Measurements from ENCODE around the gene SLC5A11.

Gene SLC5A11

DNA sequence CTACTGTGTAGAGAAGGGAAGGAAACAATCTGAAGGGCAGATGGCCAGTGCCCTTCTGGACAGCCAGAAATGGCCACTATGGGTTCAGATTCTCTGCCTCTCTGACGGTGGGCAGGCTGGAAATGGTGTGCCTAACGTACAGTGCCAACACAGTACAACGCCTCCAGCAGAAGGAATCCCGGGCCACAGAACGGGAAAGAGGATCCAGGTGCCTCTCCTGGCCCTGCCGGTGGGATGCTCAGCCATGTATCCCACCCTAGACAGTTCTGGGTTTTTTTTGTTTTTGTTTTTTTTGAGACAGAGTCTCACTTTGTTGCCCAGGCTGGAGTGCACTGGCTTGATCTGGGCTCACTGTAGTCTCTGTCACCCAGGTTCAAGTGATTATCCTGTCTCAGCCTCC is 71.5 kb downstream of the SLC5A11 start:
- no peak overlapping the region for H3K4me3 Mint-ChIP-seq
- H3K27ac Mint-ChIP-seq: no peak overlapping the region
- no peaks in the 10 kb centered on the region for H3K9me3 Mint-ChIP-seq
- H3K4me1 Mint-ChIP-seq: peaks cover 6% of the 10 kb centered on the region
- no peaks in the 10 kb centered on the region for H3K27me3 Mint-ChIP-seq
- H3K36me3 Mint-ChIP-seq: peaks cover 8% of the 10 kb centered on the region

DNA sequence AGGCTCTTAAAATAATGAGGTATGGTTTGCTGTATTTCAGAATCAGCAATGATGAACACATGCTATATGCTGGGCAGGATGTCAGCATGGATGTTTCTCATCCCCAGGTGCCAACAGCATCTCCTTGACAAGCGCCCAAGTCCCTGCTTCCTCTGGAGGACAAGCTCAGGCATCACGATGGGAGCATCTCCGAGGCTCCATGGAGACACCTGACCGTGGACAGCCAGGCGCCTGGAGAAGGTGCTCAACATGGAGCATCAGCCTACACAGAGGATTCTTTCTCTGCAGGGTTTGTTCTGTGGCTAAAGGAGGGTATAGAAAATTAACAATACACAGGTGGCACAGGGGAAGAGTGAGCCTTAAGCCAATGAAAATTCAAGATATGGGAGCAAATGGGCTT is 72.1 kb downstream of the SLC5A11 start:
- H3K27me3 Mint-ChIP-seq: no peaks in the 10 kb centered on the region
- no peaks in the 10 kb centered on the region for H3K9me3 Mint-ChIP-seq
- no peak overlapping the region for H3K27ac Mint-ChIP-seq
- peaks cover 8% of the 10 kb centered on the region for H3K36me3 Mint-ChIP-seq
- H3K4me1 Mint-ChIP-seq: peaks cover 6% of the 10 kb centered on the region
- no peak overlapping the region for H3K4me3 Mint-ChIP-seq

GRCh38 chr16:24918641-24919040 is 72.9 kb downstream of the SLC5A11 start:
- H3K36me3 Mint-ChIP-seq: peaks cover 8% of the 10 kb centered on the region
- no peak overlapping the region for H3K27ac Mint-ChIP-seq
- no peaks in the 10 kb centered on the region for H3K9me3 Mint-ChIP-seq
- H3K27me3 Mint-ChIP-seq: no peaks in the 10 kb centered on the region
- H3K4me3 Mint-ChIP-seq: no peak overlapping the region
- H3K4me1 Mint-ChIP-seq: peaks cover 6% of the 10 kb centered on the region

- H3K4me1 Mint-ChIP-seq: peaks cover 6% of the 10 kb centered on the region
- H3K36me3 Mint-ChIP-seq: peaks cover 8% of the 10 kb centered on the region
- no peaks in the 10 kb centered on the region for H3K9me3 Mint-ChIP-seq
- no peak overlapping the region for H3K27ac Mint-ChIP-seq
- no peak overlapping the region for H3K4me3 Mint-ChIP-seq
- H3K27me3 Mint-ChIP-seq: no peaks in the 10 kb centered on the region
Measured at GRCh38 chr16:24919536-24919935, 73.8 kb downstream of the SLC5A11 start.

GRCh38 chr16:24920568-24920967 is 74.8 kb downstream of the SLC5A11 start:
- Mint-ChIP-seq H3K27ac (no peak overlapping the region), H3K4me3 (no peak overlapping the region), H3K4me1 (peaks cover 6% of the 10 kb centered on the region), H3K36me3 (peaks cover 8% of the 10 kb centered on the region), H3K27me3 (no peaks in the 10 kb centered on the region), H3K9me3 (no peaks in the 10 kb centered on the region)

- H3K4me1 Mint-ChIP-seq: peaks cover 6% of the 10 kb centered on the region
- no peak overlapping the region for H3K4me3 Mint-ChIP-seq
- H3K36me3 Mint-ChIP-seq: peaks cover 7% of the 10 kb centered on the region
- no peak overlapping the region for H3K27ac Mint-ChIP-seq
- no peaks in the 10 kb centered on the region for H3K9me3 Mint-ChIP-seq
- H3K27me3 Mint-ChIP-seq: no peaks in the 10 kb centered on the region
Measured at GRCh38 chr16:24921229-24921628, 75.5 kb downstream of the SLC5A11 start.

- H3K4me1 Mint-ChIP-seq: peaks cover 6% of the 10 kb centered on the region
- H3K9me3 Mint-ChIP-seq: no peaks in the 10 kb centered on the region
- no peak overlapping the region for H3K27ac Mint-ChIP-seq
- no peak overlapping the region for H3K4me3 Mint-ChIP-seq
- H3K36me3 Mint-ChIP-seq: peaks cover 7% of the 10 kb centered on the region
- H3K27me3 Mint-ChIP-seq: no peaks in the 10 kb centered on the region
Measured at GRCh38 chr16:24925163-24925562, 79.4 kb downstream of the SLC5A11 start.

DNA sequence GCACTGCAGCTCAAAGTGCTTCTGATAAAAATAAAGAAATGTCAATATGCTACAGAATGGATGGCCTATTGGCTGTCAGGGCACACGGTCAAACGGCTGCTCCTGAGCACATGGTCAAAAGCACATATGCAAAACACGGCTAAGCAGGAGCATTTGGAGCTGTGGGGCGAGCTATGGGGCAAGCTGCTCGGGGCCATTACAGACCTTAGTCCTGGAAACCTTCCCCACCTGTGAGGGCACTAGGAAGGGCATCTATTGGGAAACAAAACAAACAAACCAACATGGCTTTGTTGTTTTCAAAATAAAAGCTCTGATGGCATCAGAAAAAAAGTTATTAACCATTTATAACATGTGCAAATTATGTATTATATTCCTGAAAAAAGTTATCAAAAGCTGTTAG is 83.6 kb downstream of the SLC5A11 start:
- H3K27me3 Mint-ChIP-seq: no peaks in the 10 kb centered on the region
- H3K27ac Mint-ChIP-seq: no peak overlapping the region
- H3K9me3 Mint-ChIP-seq: no peaks in the 10 kb centered on the region
- peaks cover 10% of the 10 kb centered on the region for H3K36me3 Mint-ChIP-seq
- no peak overlapping the region for H3K4me3 Mint-ChIP-seq
- H3K4me1 Mint-ChIP-seq: no peaks in the 10 kb centered on the region

DNA sequence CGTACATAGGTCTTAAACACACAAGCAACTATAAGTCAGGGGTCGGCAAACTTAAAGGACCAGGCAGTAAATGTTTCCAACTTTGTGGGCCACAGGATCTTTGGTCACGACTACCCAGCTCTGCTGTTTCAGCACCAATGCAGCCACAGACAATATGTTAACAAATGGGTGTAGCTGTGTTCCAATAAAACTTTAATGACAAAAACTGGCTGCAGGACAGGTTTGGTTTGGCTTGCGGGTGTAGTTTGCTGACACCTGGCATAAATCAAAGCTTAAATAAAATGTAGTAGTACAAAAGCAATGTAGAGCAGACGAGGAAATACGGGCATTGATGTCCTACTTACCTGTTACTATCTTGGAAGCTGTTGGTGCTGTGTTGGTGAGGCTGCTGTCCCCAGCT is 84.7 kb downstream of the SLC5A11 start:
- Mint-ChIP-seq H3K9me3 (no peaks in the 10 kb centered on the region), H3K27me3 (no peaks in the 10 kb centered on the region), H3K4me3 (no peak overlapping the region), H3K4me1 (no peaks in the 10 kb centered on the region), H3K27ac (no peak overlapping the region), H3K36me3 (peaks cover 10% of the 10 kb centered on the region)

DNA sequence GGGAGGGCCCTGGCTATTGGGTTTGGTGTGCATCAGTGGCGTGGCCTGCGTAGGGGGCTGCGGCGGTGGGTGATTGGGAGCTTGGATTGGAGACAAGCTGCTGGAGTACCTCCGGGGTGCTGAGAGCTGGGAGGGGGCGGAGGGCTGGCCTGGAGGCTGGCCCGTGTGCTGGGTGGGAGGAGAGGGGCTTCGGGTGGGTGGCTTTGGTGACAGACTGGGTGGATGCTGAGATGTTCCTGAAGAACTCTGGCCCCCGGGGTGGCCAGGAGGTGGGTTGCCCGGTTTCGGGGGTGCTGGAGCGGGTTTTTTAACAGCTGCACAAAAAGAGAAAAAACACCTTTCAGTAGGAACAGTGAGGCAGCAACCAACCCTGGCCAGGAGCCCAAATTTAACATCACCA is 85.3 kb downstream of the SLC5A11 start:
- Mint-ChIP-seq H3K27me3 (no peaks in the 10 kb centered on the region), H3K9me3 (no peaks in the 10 kb centered on the region), H3K36me3 (peaks cover 12% of the 10 kb centered on the region), H3K4me1 (no peaks in the 10 kb centered on the region), H3K4me3 (no peak overlapping the region), H3K27ac (no peak overlapping the region)

GRCh38 chr16:24935336-24935735 is 89.6 kb downstream of the SLC5A11 start:
- no peak overlapping the region for H3K27ac Mint-ChIP-seq
- H3K36me3 Mint-ChIP-seq: peaks cover 9% of the 10 kb centered on the region

GRCh38 chr16:24936151-24936550 is 90.4 kb downstream of the SLC5A11 start:
- H3K36me3 Mint-ChIP-seq: peaks cover 11% of the 10 kb centered on the region
- no peak overlapping the region for H3K4me3 Mint-ChIP-seq
- no peak overlapping the region for H3K27ac Mint-ChIP-seq
- no peaks in the 10 kb centered on the region for H3K4me1 Mint-ChIP-seq
- no peaks in the 10 kb centered on the region for H3K27me3 Mint-ChIP-seq
- H3K9me3 Mint-ChIP-seq: no peaks in the 10 kb centered on the region

More at GRCh38 chr16:24935336-24935735, 89.6 kb downstream of the SLC5A11 start:
- H3K9me3 Mint-ChIP-seq: no peaks in the 10 kb centered on the region
- no peaks in the 10 kb centered on the region for H3K4me1 Mint-ChIP-seq
- no peak overlapping the region for H3K4me3 Mint-ChIP-seq
- no peaks in the 10 kb centered on the region for H3K27me3 Mint-ChIP-seq

- H3K27ac Mint-ChIP-seq: no peak overlapping the region
- H3K36me3 Mint-ChIP-seq: peaks cover 12% of the 10 kb centered on the region
- no peaks in the 10 kb centered on the region for H3K9me3 Mint-ChIP-seq
Measured at GRCh38 chr16:24939224-24939623, 93.5 kb downstream of the SLC5A11 start.

DNA sequence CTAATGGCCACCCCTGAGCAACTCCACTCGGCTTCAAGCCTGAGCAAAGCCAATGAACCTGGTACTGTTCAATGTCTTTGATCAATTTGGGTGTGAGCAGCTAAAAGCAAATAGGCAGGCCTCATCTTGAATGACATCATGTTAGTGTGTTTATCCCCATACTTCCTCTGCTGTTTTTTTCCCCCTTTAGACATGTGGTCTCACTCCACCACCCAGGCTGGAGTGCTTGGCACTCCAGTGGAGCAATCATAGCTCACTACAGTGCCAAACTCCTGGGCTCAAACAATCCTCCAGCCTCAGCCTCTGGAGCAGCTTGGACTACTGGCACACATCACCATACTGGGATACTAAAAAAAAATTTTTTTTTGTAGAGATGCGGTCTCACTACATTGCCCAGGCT is 94.0 kb downstream of the SLC5A11 start:
- no peaks in the 10 kb centered on the region for H3K27me3 Mint-ChIP-seq
- H3K27ac Mint-ChIP-seq: no peak overlapping the region
- no peak overlapping the region for H3K4me3 Mint-ChIP-seq
- peaks cover 12% of the 10 kb centered on the region for H3K36me3 Mint-ChIP-seq
- no peaks in the 10 kb centered on the region for H3K4me1 Mint-ChIP-seq
- no peaks in the 10 kb centered on the region for H3K9me3 Mint-ChIP-seq

More at GRCh38 chr16:24939224-24939623, 93.5 kb downstream of the SLC5A11 start:
- Mint-ChIP-seq H3K4me1 (no peaks in the 10 kb centered on the region), H3K4me3 (no peak overlapping the region), H3K27me3 (no peaks in the 10 kb centered on the region)

- H3K36me3 Mint-ChIP-seq: peaks cover 16% of the 10 kb centered on the region
- H3K4me3 Mint-ChIP-seq: no peak overlapping the region
- no peaks in the 10 kb centered on the region for H3K4me1 Mint-ChIP-seq
- H3K27me3 Mint-ChIP-seq: no peaks in the 10 kb centered on the region
- peak overlapping the region; percentile 56 for H3K27ac Mint-ChIP-seq
- no peaks in the 10 kb centered on the region for H3K9me3 Mint-ChIP-seq
Measured at GRCh38 chr16:24943471-24943870, 97.7 kb downstream of the SLC5A11 start.

DNA sequence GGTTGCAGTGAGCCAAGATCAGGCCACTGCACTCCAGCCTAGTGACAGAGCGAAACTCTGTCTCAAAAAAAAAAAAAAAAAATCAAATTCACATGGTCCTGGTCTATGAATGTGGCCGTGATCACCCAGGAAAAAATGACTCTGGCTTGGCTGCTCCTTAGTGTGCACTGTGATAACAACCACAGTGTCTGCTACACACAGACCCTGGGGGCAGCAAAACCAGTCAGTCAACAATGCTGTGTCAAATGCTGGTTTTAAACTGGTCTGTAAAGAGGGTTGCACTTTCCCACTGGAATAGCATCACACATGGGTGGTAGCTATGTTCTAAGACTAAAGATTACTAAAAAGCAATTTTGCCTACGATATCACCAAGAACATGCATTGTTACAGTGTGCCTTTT is 98.4 kb downstream of the SLC5A11 start:
- Mint-ChIP-seq H3K27ac (no peak overlapping the region), H3K36me3 (peaks cover 18% of the 10 kb centered on the region), H3K4me3 (no peak overlapping the region), H3K27me3 (no peaks in the 10 kb centered on the region), H3K4me1 (no peaks in the 10 kb centered on the region), H3K9me3 (no peaks in the 10 kb centered on the region)

- Mint-ChIP-seq H3K4me3 (no peak overlapping the region), H3K4me1 (no peaks in the 10 kb centered on the region), H3K27ac (peak overlapping the region; percentile 43), H3K36me3 (peaks cover 16% of the 10 kb centered on the region), H3K27me3 (no peaks in the 10 kb centered on the region), H3K9me3 (no peaks in the 10 kb centered on the region)
Measured at GRCh38 chr16:24946155-24946554, 100.4 kb downstream of the SLC5A11 start.
